ENCODE results near the gene MFSD2A.
A peak's percentile ranks its signal among the peaks of the same experiment; 100 is the strongest.
"Not testable (repeated sequence)": the region's sequence is repeated elsewhere in the genome, so short reads cannot be mapped to it uniquely, and the experiment has no call there.

Gene MFSD2A

GRCh38 chr1:39958403-39959200, 3.7 kb downstream of the MFSD2A start:
- Histone ChIP-seq H3K4me1 (ENCODE audit: control insufficient read depth in 1 of 2, insufficient read depth in 1 of 2, low read depth in 1 of 2, low read length in 1 of 2) (peaks cover 73 to 75% of the 10 kb centered on the region in 2 experiments), H3K4me3 (ENCODE audit: low read depth in 1 of 2, low read length in 1 of 2) (peak overlapping the region in 1 of 2 experiments; percentile 76), H3K27me3 (peaks cover 24% of the 10 kb centered on the region), H3K36me3 (no peaks in the 10 kb centered on the region), H3K27ac (peak overlapping the region; percentile 97), H3K9me3 (no peaks in the 10 kb centered on the region)
- TF ChIP-seq CTCF (IDR thresholded peaks at IDR 0.05), result no peak

GRCh38 chr1:39959651-39960333, 4.8 kb downstream of the MFSD2A start:
- Histone ChIP-seq H3K4me1 (ENCODE audit: control insufficient read depth in 1 of 2, insufficient read depth in 1 of 2, low read depth in 1 of 2, low read length in 1 of 2) (peaks cover 72 to 76% of the 10 kb centered on the region in 2 experiments), H3K36me3 (no peaks in the 10 kb centered on the region), H3K4me3 (ENCODE audit: low read depth in 1 of 2, low read length in 1 of 2) (peak overlapping the region; percentile 71 to 76), H3K9me3 (no peaks in the 10 kb centered on the region), H3K27ac (peak overlapping the region; percentile 97), H3K27me3 (peaks cover 13% of the 10 kb centered on the region)
- no peak for TF ChIP-seq CTCF (IDR thresholded peaks at IDR 0.05)

GRCh38 chr1:39960431-39960958, 5.5 kb downstream of the MFSD2A start:
- TF ChIP-seq CTCF (IDR thresholded peaks at IDR 0.05), result peak; percentile 46
- peak overlapping the region; percentile 97 for H3K27ac ChIP-seq

GRCh38 chr1:39962450-39962825, 7.5 kb downstream of the MFSD2A start:
- H3K36me3 ChIP-seq, result no peaks in the 10 kb centered on the region
- no peaks in the 10 kb centered on the region for H3K27me3 ChIP-seq
- H3K9me3 ChIP-seq, result no peaks in the 10 kb centered on the region
- TF ChIP-seq CTCF (IDR thresholded peaks at IDR 0.05), result no peak
- no peak overlapping the region for H3K4me3 ChIP-seq (ENCODE audit: low read depth in 1 of 2, low read length in 1 of 2)
- H3K4me1 ChIP-seq (ENCODE audit: control insufficient read depth in 1 of 2, insufficient read depth in 1 of 2, low read depth in 1 of 2, low read length in 1 of 2), result peaks cover 67 to 70% of the 10 kb centered on the region in 2 experiments
- H3K27ac ChIP-seq, result peak overlapping the region; percentile 97

More at GRCh38 chr1:39960431-39960958, 5.5 kb downstream of the MFSD2A start:
- peak overlapping the region; percentile 71 to 76 for H3K4me3 ChIP-seq (ENCODE audit: low read depth in 1 of 2, low read length in 1 of 2)
- no peaks in the 10 kb centered on the region for H3K36me3 ChIP-seq
- no peaks in the 10 kb centered on the region for H3K9me3 ChIP-seq
- H3K27me3 ChIP-seq, result peaks cover 8% of the 10 kb centered on the region
- H3K4me1 ChIP-seq (ENCODE audit: control insufficient read depth in 1 of 2, insufficient read depth in 1 of 2, low read depth in 1 of 2, low read length in 1 of 2), result peaks cover 73 to 76% of the 10 kb centered on the region in 2 experiments

GRCh38 chr1:39962964-39963363, 8.0 kb downstream of the MFSD2A start:
- not testable (repeated sequence) for H3K4me3 ChIP-seq (ENCODE audit: low read depth in 1 of 2, low read length in 1 of 2); H3K27ac ChIP-seq; H3K27me3 ChIP-seq; H3K9me3 ChIP-seq; H3K36me3 ChIP-seq
- H3K4me1 ChIP-seq (ENCODE audit: control insufficient read depth in 1 of 2, insufficient read depth in 1 of 2, low read depth in 1 of 2, low read length in 1 of 2), result peaks cover 65 to 70% of the 10 kb centered on the region in 2 experiments

All from neutrophil (primary cell).